ENCODE results near the gene RDH5. TPM values are rescaled to one million over a fixed set of nuclear protein-coding genes. Genes with fewer than 3 reads are reported as not detected.
A peak's percentile ranks its signal among the peaks of the same experiment; 100 is the strongest.

Gene RDH5
- total RNA-seq, 4 donors from 2014 or later, result 5.7 to 15.3 (median 9.5) TPM

GRCh38 chr12:55718015-55718414, 2.2 kb upstream of the RDH5 start:
- TF ChIP-seq POLR2A (IDR thresholded peaks at IDR 0.05) (no peak), EP300 (IDR thresholded peaks at IDR 0.05) (no peak), CTCF (IDR thresholded peaks at IDR 0.05) (no peak), POLR2AphosphoS5 (IDR thresholded peaks at IDR 0.05) (no peak)
- no peak for DNase-seq (ENCODE audit: low spot score in 2 of 2)
- Histone ChIP-seq H3K36me3 (peaks cover 8% of the 10 kb centered on the region), H3K4me3 (no peak overlapping the region), H3K4me1 (peaks cover 69% of the 10 kb centered on the region), H3K27ac (peak overlapping the region; percentile 96), H3K9me3 (no peaks in the 10 kb centered on the region), H3K27me3 (no peaks in the 10 kb centered on the region)
- 20% methylated on average over 4 of the region's 4 CpGs for WGBS

GRCh38 chr12:55718624-55719275, 1.4 kb upstream of the RDH5 start:
- TF ChIP-seq CTCF (IDR thresholded peaks at IDR 0.05) (no peak), POLR2A (IDR thresholded peaks at IDR 0.05) (no peak), EP300 (IDR thresholded peaks at IDR 0.05) (no peak), POLR2AphosphoS5 (IDR thresholded peaks at IDR 0.05) (no peak)
- WGBS, result 67% methylated on average over 4 of the region's 4 CpGs
- H3K4me1 ChIP-seq, result peaks cover 70% of the 10 kb centered on the region

GRCh38 chr12:55719371-55719770, 822 bp upstream of the RDH5 start:
- Histone ChIP-seq H3K9me3 (no peaks in the 10 kb centered on the region), H3K36me3 (peaks cover 12% of the 10 kb centered on the region), H3K27me3 (no peaks in the 10 kb centered on the region), H3K27ac (peak overlapping the region; percentile 49), H3K4me1 (peaks cover 77% of the 10 kb centered on the region), H3K4me3 (no peak overlapping the region)
- DNase-seq (ENCODE audit: low spot score in 2 of 2), result no peak
- TF ChIP-seq POLR2A (IDR thresholded peaks at IDR 0.05) (no peak), POLR2AphosphoS5 (IDR thresholded peaks at IDR 0.05) (no peak), CTCF (IDR thresholded peaks at IDR 0.05) (no peak), EP300 (IDR thresholded peaks at IDR 0.05) (no peak)
- 86% methylated on average over 7 of the region's 7 CpGs for WGBS

More at GRCh38 chr12:55718624-55719275, 1.4 kb upstream of the RDH5 start:
- Histone ChIP-seq H3K4me3 (no peak overlapping the region), H3K36me3 (peaks cover 10% of the 10 kb centered on the region), H3K9me3 (no peaks in the 10 kb centered on the region), H3K27ac (peak overlapping the region; percentile 96), H3K27me3 (no peaks in the 10 kb centered on the region)
- DNase-seq (ENCODE audit: low spot score in 2 of 2), result no peak

- DNase-seq (ENCODE audit: low spot score in 2 of 2), result peak in 1 of 2 donors; percentile 83
- H3K4me1 ChIP-seq, result peaks cover 81% of the 10 kb centered on the region
- no CpG with 5 or more reads among the region's 9 CpGs for WGBS
- H3K9me3 ChIP-seq, result no peaks in the 10 kb centered on the region
- H3K4me3 ChIP-seq, result no peak overlapping the region
- TF ChIP-seq EP300 (IDR thresholded peaks at IDR 0.05) (no peak), CTCF (IDR thresholded peaks at IDR 0.05) (peak; percentile 13 to 37), POLR2AphosphoS5 (IDR thresholded peaks at IDR 0.05) (peak in 1 of 3 donors; percentile 14)
- peaks cover 28% of the 10 kb centered on the region for H3K36me3 ChIP-seq
- no peaks in the 10 kb centered on the region for H3K27me3 ChIP-seq
- peak overlapping the region; percentile 29 for H3K27ac ChIP-seq
Measured at GRCh38 chr12:55720894-55721444, 776 bp downstream of the RDH5 start.

- 74% methylated on average over 14 of the region's 14 CpGs for WGBS
- no peaks in the 10 kb centered on the region for H3K27me3 ChIP-seq
- H3K27ac ChIP-seq, result peak overlapping the region; percentile 29
- peaks cover 34% of the 10 kb centered on the region for H3K36me3 ChIP-seq
- TF ChIP-seq CTCF (IDR thresholded peaks at IDR 0.05) (no peak), EP300 (IDR thresholded peaks at IDR 0.05) (no peak), POLR2AphosphoS5 (IDR thresholded peaks at IDR 0.05) (no peak), POLR2A (IDR thresholded peaks at IDR 0.05) (no peak)
- no peak overlapping the region for H3K4me3 ChIP-seq
- H3K9me3 ChIP-seq, result no peaks in the 10 kb centered on the region
- peaks cover 82% of the 10 kb centered on the region for H3K4me1 ChIP-seq
- DNase-seq (ENCODE audit: low spot score in 2 of 2), result no peak
Measured at GRCh38 chr12:55721601-55722213, 1.5 kb downstream of the RDH5 start.

Measured in suprapubic skin (tissue), 4 donors.